ENCODE results near the gene FFAR3.
"Not testable (repeated sequence)": the region's sequence is repeated elsewhere in the genome, so short reads cannot be mapped to it uniquely, and the experiment has no call there.

FFAR3 gene

DNA sequence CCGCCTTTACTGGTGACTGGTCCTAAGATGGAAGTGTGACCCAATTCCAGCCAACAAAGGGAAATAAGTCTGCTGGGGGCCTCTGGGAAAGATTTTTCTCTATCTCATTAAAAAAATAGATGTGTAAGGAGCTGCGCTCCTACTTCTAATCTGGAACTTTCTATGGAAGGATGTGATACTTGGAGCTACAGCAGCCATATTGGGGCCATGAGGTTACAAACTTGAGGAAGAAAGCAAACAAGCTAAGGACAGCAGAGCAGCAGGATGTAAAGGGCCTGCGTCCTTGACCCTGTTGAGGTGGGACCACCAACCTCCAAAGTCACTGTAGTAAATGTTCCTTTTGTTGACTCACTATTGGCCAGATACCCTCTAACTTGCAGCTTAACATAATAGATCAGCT, 20.1 kb downstream of the FFAR3 start:
- DNase-seq: no peak

DNA sequence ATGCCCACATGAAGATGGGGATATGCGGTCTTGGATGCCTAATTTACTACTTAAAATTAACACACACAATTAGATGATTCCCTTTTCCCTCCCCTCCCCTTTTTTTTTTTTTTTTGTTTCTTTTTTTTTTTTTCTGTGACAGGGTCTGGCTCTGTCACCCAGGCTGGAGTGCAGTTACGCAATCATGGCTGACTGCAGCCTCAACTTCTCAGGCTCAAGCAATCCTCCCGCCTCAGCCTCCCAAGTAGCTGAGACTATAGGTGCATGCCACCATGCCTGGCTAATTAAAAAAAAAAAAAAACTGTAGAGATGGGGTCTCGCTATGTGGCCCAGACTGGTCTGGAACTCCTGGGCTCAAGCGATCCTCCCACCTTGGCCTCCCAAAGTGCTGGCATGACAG, 21.3 kb downstream of the FFAR3 start:
- DNase-seq: not testable (repeated sequence)

DNA sequence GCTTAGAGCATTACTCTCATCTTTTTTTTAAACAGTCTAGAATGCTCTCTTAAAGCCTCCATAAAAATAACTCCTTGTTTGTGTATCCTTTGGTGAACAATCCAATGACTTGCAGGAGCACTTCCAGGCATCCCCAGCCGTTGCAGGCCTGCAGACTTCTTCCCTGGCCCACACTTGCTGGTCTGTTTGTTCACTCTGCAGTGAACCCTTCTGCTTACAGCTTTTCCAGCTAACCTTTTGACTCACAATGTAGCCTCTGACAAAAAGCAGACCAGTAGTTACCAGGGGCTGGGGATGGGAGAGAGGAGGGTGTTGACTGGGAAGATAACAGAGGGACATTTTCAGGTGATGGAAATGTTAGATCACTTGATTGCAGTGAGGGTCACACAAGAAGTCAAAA, 21.7 kb downstream of the FFAR3 start:
- no peak for DNase-seq

DNA sequence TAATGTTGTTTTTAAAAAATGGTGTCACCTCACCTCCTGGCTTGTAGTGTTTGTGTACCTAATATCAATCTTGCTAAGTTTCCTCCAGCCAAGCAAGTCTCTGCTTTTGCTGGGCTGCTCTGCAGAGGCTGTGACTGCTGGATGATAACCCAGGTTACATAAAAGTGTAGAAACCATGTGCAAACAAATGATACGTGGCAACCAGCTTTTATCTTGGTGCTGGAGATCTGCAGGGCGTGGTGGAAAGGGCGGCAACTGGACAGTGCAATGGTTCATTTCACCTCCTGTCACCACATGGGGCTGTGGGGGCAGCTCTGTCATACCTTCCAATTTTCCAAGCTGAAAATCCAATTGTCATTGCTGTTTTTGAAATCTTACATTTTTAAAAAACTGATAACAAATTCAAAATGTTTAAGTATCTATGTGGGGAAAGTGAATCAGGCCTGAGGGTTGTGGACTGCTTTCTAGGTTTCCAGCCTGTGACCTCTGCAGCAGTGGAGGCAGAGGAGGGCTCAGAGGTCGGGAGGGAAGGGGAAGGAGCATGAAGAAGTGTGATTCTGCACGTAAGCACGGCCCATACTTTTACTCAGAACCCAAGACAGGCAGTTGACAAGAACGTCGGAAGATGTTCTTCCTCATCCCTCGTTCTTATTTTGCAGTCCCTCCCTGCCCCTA, 22.3 kb downstream of the FFAR3 start:
- DNase-seq: no peak

DNA sequence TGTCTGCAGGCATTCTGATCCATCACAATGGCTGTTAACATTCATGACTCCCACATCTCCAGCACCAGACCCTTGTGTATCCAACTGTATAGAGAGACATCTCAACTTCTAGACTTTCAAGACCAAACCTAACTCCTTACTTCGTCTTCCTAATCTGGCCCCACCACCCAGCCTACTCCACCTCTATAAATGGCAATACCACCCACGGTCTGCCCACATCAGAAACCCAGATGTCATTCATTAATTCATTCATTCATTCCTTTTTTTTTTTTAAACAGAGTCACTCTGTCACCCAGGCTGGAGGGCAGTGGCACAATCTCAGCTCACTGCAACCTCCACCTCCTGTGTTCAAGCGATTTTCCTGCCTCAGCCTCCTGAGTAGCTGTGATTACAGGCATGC, 23.1 kb downstream of the FFAR3 start:
- no peak for DNase-seq

DNA sequence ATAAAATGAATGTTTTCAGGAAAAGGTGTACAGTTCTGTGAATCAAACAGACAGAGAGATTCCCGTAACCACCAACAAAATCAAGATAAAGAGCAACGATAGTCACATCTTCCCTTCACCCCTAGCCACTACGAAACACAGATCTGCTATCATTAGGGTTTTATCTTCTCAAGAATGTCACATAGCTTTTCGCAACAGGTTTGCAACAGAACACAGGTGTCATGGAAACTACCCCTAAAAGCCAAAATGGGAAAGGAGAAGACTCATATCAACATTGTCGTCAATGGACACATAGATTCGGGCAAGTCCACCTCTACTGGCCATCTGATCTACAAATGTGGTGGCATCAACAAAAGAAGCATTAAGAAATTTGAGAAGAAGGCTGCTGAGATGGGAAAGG, 23.7 kb downstream of the FFAR3 start:
- no peak for DNase-seq

DNA sequence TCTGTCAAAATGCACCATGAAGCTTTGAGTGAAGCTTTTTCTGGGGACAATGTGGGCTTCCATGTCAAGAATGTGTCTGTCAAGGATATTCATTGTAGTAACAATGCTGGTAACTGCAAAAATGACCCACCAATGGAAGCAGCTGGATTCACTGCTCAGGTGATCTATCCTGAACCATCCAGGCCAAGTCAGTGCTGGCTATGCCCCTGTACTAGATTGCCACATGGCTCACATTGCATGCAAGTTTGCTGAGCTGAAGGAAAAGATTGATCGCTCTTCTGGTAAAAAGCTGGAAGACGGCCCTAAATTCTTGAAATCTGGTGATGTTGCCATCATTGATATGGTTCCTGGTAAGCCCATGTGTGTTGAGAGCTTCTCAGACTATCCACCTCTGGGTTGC, 25.3 kb downstream of the FFAR3 start:
- no peak for DNase-seq

DNA sequence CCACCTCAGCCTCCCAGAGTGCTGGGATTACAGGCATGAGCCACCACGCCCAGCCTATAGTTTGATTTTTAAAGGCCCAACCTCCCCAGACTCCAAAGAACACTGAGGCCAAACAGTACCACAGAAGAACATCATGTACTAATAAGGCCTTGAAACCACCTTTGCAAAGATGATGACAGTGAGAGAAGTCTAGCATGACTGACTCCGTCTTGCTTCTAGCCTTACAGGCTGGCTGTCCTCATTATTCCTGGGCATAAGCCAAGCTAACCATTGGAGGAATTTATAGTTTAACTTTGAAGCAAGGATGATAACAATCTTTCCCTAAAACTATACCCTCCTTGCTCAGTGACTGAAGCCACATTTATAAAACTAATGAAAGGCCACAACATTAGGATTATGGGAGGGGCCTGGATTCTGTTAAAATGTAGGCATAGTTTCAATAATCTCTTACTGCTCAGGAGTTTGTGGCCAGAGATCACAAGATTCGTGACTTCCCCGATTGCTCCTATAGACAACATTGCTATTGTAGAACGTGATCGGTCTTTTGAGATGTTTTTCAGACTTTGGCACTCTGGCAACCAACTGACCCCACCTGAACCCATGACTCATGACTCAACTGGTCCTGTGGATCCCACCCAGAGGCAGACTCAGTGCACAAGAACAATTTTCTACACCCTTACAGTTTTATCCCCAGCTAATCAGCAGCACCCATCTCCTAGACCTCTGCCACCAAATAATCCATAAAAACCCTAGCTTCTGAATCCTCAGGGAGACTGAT, 30.2 kb downstream of the FFAR3 start:
- no peak for DNase-seq

DNA sequence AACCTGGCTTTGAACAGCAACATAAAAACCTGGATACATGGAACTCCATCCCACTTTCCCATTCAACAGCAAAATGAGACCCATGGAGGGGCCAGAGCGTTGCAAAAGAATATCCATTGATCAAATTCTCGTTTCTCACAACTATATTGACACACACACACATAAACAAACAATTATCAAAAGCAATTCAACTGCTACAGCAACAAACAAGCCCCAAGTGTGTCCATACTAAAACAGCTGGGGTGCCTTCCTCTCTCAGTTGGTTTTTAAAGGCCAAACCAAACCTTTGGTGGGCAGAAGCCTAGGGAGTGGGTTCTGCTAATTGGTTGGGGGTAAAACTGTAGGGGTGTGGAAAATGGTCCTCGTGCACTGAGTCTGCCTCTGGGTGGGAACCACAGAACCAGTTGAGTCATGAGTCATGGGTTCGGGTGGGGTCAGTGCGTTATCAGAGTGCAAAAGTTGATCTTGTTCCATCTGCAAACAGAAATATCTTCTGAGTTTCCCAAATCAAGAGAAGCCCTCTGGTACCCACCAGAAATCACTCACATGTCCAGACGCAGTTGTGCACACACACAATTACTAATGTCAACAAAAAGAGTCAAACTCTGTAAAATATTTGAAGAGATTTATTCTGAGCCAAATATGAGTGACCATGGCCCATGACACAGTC, 31.1 kb downstream of the FFAR3 start:
- DNase-seq: no peak

DNA sequence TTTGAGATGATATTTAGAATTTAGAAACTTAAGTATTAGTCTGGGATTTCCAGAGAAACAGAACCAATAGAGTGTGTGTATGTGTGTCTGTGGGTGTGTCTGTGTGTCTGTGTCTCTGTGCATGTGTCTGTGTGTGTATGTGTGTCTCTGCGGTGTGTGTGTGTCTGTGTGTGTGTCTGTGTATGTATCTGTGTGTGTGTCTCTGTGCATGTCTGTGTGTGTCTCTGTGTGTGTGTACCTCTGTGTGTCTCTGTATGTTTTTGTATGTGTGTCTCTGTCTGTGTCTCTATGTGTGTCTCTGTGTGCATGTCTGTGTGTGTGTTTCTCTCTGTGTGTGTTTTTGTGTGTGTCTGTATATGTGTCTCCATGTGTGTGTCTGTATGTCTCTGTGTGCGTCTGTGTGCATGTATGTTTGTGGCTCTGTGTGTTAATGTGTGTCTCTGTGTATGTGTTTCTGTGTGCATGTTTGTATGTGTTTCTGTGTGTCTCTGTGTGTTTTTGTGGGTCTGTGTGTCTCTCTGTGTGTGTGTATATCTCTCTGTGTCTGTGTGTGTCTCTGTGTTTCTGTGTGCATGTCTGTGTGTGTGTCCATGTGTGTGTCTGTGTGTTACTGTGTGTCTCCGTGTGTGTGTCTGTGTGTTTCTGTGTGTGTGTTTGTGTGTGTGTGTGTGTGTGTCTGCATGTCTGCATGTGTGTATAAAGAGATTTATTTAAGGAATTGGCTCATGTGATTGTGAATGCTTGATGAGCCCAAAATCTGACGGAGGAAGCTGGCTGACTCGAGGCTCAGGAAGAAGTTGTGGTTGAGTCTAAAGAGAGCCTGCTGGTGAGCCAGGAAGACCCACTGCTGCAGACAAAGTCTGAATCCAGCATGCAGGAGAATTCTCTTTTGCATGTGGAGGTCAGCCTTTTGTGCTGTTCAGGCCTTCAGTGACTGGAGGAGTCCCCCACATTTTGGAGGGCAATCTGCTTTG, 34.8 kb downstream of the FFAR3 start:
- DNase-seq: no peak

DNA sequence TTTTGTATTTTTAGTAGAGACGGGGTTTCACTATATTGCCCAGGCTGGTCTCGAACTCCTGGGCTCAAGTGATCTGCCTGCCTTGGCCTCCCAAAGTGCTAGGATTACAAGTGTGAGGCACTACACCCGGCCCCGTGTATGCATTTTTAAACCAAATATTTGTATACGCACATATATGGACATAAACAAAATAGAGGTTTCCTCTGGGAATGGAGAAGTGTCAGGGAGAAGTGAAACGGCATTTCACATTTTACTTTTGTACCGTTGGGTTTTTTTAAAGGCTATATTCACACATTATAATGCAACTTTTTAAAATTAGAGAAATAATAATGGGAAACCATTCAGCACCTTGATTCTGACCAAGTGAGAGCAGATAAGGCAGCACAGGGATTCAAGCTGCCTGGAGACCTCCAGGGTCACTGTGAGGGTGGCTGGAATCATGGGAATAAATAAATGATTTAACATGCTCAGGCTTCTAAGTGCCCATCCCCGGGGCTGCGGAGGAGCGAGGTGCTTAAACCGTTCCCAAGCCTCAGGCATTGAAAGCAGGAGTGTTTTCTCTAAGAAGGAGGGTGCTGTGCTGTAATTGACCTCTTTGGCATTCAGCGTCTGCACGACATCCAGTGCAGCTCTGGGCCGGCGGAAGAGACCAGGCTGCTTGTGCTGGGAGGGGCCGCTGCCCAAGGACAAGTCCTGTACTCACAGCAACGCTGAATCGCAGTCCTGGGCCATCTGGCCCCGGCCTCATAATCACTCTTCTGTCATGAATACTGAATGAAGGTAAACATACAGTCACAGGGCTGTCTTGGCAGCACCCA, 37.3 kb downstream of the FFAR3 start:
- DNase-seq: no peak

DNA sequence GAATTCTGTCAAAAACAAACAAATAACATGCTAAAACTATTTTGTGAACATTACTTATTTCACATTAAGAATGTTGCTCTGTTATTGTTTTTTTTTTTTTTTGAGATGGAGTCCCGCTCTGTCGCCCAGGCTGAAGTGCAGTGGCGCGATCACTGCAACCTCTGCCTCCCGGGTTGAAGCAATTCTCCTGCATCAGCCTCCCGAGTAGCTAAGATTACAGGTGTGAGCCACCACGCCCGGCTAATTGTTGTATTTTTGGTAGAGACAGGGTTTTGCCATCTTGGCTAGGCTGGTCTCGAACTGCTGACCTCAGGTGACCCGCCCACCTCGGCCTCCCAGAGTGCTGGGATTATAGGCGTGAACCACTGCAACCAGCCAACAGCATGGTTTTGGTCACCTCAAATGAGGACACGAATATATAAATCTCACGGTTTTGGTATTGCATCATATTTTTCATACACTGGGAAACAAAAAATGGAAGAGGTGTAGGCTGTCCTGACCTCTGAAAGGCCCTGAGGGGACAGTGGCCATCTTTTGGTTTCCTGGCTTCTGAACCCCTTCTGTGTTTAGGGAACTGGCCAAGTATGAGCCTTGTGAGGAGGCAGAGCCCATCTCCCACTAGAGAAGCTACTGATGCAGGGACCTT, 38.1 kb downstream of the FFAR3 start:
- no peak for DNase-seq

DNA sequence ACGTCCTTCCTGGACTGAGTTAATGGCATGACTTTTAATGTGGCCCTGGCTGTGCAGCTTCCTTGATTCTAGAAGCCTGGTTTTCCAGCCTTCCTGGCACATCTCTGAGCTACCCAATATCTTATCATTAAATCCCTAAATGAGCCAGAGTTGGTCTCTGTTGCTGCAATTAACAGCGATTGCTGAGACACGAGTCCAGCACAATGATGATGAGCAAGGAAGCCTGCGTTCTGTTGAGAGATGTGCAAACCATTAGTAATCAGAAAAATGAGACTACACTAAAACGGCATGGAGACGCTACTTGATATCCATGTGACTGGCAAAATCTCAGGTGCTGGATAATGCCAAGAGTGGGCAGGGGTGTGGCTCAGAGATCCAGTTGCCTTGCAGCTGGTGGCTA, 38.8 kb downstream of the FFAR3 start:
- no peak for DNase-seq

DNA sequence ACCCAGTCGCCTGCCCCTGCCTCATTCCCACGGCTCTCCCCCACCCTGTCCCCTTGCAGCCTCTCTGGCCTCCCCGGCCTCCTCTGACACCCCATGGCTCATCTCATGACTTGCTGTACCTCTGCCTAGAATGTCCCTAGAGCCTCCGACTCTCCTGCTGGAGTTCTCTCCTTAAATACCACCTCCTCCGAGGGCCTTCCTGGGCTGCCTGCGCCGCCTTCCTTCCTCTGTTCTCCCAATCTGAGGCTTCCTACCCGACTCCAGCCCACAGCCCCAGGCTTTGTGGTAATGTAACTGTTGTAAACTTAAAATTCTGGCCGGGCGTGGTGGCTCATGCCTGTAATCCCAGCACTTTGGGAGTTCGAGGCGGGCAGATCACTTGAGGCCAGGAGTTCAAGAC, 40.3 kb downstream of the FFAR3 start:
- no peak for DNase-seq

DNA sequence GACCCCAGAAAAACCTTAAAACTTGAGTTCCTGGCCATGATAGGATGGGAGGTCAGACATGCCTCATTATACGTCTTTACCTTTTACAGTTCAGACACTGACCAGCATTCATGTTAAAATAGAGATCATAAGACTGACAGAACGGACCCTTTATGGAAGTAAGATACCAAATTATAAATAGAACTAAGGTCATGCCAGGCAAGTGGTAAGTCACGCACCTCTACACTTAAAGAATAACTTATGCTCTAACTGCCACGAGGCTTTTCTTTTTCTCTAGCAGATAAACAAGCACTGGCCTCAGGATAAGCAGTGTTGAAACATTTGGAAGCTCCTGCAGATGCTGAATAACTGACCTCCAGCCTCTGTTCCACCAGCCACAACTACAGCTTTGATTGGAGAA, 41.0 kb downstream of the FFAR3 start:
- no peak for DNase-seq

DNA sequence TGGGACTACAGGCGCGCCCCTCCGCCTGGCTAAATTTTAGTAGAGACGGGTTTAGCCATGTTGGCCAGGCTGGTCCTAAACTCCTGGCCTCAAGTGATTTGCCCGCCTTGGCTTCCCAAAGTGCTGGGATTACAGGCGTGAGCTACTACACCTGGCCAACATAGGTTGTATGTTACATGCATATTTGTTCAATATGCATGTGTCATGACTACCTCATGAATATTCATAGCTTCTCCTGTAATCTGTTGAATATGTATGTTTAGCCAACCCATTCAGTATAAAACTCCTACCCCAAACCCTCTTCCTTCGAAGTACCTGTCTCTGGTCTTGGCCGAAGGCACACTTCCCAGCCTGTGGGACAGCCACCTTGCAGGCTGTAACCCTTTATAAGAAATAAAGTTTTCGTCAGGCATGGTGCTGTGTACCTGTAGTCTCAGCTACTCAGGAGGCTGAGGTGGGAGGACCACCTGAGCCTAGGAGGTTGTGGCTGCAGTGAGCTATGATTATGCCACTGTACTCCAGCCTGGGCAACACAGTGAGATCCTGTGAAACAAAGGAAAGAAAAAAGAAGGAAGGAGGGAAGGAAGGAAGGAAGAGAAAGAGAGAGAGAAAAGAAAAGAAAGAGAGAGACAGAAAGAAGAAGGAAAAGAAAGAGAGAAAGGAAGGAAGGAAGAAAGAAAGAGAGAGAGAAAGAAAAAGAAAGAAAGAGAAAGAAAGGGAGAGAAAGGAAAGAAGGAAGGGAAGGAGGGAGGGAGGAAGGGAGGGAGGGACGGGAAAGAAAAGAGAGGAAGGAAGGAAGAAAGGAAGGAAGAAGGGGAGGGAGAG, 41.9 kb downstream of the FFAR3 start:
- no peak for DNase-seq

DNA sequence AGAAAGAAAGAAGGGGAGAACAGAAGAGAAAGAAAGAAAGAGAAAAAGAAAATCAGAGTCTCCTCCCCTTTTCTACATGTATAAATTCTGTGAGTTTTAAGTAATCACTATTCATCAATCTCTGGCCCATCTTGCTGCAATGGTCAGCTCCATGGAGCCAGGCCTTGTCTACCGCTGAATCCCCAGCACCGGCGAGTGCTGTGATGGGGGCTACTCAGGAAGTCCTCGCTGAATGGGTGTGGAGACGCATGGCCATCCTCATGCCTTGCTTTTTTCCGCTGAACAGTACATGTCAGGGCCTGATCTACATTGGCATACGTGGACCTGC, 42.5 kb downstream of the FFAR3 start:
- DNase-seq: no peak

DNA sequence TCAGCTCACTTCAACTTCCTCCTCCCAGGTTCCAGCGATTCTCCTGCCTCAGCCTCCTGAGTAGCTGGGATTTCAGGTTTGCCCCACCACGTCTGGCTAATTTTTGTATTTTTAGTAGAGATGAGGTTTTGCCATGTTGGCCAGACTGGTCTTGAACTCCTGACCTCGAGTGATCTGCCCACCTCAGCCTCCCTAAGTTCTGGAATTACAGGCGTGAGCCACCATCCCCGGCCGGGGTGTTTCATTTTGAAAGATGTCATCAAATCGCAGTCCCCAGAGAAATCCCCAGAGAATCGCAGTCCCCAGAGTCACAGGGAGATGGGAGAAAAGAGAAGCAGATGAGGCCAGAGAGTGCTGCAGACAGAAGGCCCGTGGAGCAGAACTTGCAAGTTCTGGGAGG, 43.2 kb downstream of the FFAR3 start:
- DNase-seq: not testable (repeated sequence)

DNA sequence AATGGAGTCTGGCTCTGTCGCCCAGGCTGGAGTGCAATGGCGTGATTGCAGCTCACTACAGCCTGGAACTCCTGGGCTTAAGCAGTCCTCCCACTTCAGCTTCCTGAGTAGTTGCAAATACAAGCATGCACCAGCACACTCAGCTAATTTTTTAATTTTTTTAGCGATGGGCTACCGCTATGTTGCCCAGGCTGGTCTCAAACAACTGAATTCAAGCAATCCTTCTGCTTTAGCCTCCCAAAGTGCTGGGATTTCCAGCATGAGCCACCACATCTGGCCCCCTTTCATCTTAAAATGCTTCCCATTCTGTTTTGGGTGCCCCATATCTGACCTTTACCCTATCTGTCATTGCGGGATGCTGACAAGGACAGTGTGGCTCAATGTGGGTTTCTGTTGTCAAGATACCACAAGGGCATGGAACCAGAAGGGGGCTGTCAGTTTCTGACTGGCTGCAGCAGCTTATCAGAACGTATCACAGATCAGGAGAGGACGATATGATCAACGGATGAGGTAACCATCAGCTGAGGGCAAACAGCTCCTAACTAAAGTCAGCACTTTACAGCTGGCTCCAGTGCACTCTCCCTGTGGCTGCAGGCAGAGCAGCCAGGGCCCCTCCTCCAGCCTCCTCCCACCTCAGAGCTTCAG, 45.0 kb downstream of the FFAR3 start:
- no peak for DNase-seq

Data from activated CD8-positive, alpha-beta memory T cell treated with anti-CD3 and anti-CD28 coated beads, Interleukin-2, amount 50 U/mL, for 4 hours (primary cell).